Astrocyte of the cerebellum (primary cell): Measurements from ENCODE around the gene MORN1.

ENCODE experiments used
- DNase-seq: peaks from one replicate; pipeline ENCODE4 v3.0.0-alpha.2; 2011; ENCODE audit warnings: low read depth
- H3K4me3 ChIP-seq: 2 replicates; pipeline ENCODE4 v1.5.1; 2011; ENCODE audit warnings: mild to moderate bottlenecking, low read depth, low read length, moderate library complexity
- in situ Hi-C: cut with HindIII; loops from 2 replicates; pipeline ENCODE4 v1.10.0; 2017; ENCODE audit warnings: low sequenced_read_pairs
- TF ChIP-seq, protein P1 (sequence below): IDR thresholded peaks from 2 replicates; pipeline ENCODE4 v1.5.1; 2012; ENCODE audit warnings: low read length, low read depth, moderate library complexity, mild to moderate bottlenecking; ENCODE audit errors: missing control alignments

The MORN1 gene

DNA sequence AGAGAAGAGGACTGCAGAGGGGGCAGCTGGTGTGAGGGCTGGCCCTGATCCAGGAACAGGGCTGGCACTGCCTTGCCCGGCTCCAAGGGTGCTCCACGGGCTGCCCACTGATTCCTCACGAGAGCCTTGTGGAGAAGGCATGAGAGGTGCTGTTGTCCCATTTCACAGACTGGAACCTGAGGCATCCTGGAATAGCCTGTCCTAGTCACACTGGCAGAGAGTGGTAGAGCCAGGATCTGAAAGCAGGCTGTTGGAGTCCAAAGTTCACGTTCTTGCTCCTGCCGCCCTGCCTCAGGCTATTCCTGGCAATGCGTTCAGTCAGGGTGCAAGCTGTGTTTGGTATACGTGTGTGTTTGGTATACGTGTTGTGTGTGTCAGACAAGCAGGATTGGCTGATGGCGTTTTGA is 2.1 kb upstream of the MORN1 start:
- TF ChIP-seq, protein P1, sequence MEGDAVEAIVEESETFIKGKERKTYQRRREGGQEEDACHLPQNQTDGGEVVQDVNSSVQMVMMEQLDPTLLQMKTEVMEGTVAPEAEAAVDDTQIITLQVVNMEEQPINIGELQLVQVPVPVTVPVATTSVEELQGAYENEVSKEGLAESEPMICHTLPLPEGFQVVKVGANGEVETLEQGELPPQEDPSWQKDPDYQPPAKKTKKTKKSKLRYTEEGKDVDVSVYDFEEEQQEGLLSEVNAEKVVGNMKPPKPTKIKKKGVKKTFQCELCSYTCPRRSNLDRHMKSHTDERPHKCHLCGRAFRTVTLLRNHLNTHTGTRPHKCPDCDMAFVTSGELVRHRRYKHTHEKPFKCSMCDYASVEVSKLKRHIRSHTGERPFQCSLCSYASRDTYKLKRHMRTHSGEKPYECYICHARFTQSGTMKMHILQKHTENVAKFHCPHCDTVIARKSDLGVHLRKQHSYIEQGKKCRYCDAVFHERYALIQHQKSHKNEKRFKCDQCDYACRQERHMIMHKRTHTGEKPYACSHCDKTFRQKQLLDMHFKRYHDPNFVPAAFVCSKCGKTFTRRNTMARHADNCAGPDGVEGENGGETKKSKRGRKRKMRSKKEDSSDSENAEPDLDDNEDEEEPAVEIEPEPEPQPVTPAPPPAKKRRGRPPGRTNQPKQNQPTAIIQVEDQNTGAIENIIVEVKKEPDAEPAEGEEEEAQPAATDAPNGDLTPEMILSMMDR: no peak
- in situ Hi-C loops: no loop called here

DNA sequence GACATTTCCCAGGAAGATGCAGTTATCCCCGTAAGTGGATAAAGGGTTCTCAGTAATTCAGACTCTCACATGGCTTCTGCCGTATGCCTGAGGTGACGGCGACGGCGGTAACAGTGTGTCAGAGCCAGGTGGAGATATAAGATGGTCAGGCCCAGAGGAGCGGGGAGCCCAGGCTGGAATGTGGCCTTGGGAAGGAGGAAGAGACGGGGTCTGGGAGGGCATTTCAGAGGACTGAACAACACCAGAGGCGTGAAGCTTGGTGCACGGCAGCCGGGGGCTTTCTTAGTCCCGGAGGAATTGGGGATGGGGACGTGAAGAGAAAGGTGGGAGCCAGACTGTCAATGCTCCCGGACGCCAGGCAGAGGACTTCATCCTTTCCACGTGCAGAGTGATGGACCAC is 1.3 kb upstream of the MORN1 start:
- TF ChIP-seq, protein P1: no peak
- in situ Hi-C loops: no loop called here
- no peak for DNase-seq
- H3K4me3 ChIP-seq: peak overlapping the region; percentile 94

More for the DNA sequence above, 2.1 kb upstream of the MORN1 start:
- DNase-seq: no peak
- no peak overlapping the region for H3K4me3 ChIP-seq

DNA sequence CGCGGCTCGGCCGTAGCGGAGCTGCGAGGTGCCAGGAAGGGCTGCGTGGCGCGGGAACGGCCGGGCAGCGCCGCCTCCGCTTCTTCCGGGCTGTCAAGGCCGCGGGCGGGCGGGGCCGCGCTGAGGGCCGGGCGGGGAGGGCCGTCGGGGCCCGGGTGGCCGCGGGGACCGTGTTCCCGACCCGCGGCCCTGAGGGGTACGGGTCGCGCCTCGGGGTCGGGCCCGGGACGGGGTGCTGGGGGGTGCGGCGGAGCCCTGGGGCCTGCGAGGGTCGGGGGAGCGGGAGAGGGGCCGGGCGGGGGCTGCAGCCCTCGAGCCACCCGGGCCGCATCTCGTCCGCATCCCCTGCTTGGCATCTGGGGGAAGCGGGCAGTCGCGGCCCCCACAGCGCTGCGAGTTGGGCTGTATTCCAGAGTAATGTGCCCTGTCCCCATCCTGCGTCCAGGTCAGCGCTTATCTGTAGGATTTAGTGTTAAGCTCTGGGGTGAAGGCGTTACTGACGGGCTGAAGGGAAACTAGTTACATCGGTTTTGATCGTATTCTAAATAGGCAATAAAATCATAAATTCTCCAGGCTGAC is 666 bp upstream of the MORN1 start:
- DNase-seq: no peak
- in situ Hi-C loops: no loop called here
- TF ChIP-seq, protein P1: no peak
- peak overlapping the region; percentile 94 for H3K4me3 ChIP-seq

DNA sequence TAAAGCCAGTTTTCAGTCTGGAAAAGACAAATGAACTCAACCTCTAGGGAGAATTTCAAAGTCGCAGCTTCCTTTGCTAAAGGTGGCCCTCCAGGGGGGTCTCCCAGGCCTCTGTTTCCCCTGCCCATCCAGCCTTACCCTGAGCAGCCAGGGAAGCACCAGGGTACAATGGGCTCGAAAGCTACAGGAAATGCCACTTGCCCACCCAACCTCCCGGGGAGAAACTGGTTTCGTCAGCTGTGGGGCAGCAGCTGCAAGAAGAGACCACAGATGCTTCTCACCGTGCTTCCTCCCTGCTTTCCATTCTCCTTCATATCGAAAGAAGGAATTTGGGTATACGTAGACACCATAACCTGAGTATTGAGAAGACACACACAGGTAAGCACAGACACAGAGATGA is 1.7 kb downstream of the MORN1 start:
- in situ Hi-C loops: no loop called here
- no peak for DNase-seq
- H3K4me3 ChIP-seq: no peak overlapping the region
- TF ChIP-seq, protein P1: no peak

DNA sequence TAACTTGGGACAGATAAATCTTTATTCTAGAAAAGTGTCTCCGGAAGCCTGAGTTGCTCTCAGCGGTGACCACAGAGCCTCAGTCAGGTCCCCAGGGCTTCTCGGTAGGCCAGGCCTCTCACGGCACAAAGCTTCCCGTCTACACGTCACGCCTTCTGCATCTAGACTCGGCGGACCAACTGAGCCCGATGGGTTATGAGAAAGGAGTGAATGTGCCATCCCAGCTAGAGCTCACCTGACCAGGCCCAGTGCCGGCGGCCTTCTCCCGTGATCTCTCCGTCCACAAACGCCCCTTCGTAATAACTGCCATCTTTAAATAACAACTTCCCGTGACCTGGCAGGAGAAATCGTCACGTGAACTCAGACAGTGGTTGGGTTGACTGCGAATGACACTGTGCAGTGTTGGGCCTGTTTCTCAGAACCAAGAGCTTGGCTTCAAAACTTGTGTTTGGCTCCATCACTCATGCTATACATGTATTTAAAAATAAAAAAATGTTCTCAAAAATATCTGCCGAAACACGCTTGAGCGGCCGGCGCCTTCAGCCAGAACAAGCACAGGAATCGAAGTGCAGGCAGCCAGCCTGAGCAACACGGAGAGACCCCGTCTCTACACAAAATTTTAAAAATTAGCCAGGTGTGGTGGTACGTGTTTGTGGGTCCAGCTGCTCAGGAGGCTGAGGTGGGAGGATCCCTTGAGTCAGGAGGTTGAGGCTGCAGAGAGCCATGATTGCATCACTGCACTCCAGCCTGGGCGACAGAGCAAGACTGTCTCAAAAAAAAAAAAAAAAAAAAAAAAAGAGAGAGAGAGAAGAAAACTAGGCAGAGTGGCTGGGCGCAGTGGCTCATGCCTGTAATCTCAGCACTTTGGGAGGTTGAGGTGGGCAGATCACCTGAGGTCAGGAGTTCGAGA is 3.1 kb downstream of the MORN1 start:
- TF ChIP-seq, protein P1: no peak
- no peak for DNase-seq
- no peak overlapping the region for H3K4me3 ChIP-seq
- in situ Hi-C loops: no loop called here

DNA sequence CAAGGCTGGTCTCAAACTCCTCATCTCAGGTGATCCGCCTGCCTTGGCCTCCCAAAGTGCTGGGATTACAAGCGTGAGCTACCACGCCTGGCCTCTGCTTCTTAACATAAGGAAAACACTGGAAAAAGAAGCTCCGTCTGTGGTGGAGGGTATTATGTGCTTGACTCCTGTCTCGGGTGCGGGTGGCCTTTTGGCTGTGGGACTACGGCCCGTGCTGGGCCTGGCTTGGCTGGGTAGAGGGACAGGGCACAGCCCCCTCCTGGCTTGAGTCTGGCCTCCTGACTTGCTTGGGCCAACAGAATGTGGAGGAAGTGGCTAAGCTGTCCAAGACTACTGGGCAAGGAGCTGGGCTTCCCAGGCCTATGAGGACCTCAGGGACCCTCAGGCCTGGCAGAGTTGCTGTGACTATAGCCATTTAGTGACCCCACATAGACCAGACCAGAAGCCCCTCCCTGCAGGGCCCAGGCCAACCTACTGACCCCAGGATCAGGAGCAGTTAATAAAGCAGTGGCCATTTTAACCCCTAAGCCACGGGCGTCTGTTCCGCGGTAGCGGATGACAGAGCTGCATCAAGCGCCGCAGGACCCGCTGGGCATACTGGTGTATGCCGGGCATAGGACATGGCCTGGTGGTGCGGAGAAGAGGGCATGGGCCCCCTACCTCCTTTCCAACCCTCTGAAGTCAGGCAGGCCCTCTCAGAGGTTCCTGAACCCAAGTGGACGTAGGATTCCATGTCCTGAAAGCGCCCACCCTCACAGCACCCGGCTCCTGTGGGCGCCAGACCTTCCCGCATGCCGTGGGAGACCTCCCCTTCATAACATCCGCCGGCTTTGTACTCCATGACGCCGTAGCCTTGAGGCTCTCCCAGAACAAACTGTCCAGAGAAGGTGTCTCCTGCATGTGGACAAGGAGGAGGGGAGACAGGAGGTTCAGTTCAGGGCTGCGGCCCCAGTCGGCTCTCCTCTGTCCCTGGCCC is 4.4 kb downstream of the MORN1 start:
- DNase-seq: no peak
- in situ Hi-C loops: no loop called here
- H3K4me3 ChIP-seq: no peak overlapping the region
- TF ChIP-seq, protein P1: no peak
